GM12891 (cell line): ENCODE data around the gene SYN1.

Experiments
- DNase-seq: peaks from one replicate; pipeline ENCODE4 v3.0.0; 2011; ENCODE audit warnings: low spot score; ENCODE audit not compliant: insufficient read length
- FAIRE-seq: peaks from 2 replicates; lab custom pipeline; 2011; peaks lifted over from hg19 to GRCh38; lab: Jason Lieb, UNC
- PAX5 ChIP-seq: IDR thresholded peaks from 2 replicates; pipeline ENCODE4 v1.6.1; 2011; ENCODE audit warnings: low read length, moderate library complexity, mild to moderate bottlenecking; ENCODE audit not compliant: insufficient read depth, severe bottlenecking
- POLR2A ChIP-seq: IDR thresholded peaks from 2 replicates; pipeline ENCODE4 v1.6.1; 2011; ENCODE audit warnings: low read depth, low read length, control low read depth
- POLR2AphosphoS5 ChIP-seq: IDR thresholded peaks from 2 replicates; pipeline ENCODE4 v1.6.1; 2011; ENCODE audit warnings: low read depth, low read length, control low read depth
- POU2F2 ChIP-seq: IDR thresholded peaks from 2 replicates; pipeline ENCODE4 v1.6.1; 2011; ENCODE audit warnings: low read depth, mild to moderate bottlenecking, control low read depth, low read length, moderate library complexity
- SPI1 ChIP-seq: IDR thresholded peaks from 2 replicates; pipeline ENCODE4 v1.6.1; 2011; ENCODE audit warnings: low read depth, low read length, control low read depth
- TAF1 ChIP-seq: IDR thresholded peaks from 2 replicates; pipeline ENCODE4 v1.6.1; 2011; ENCODE audit warnings: low read depth, low read length, control low read depth

The SYN1 gene

DNA sequence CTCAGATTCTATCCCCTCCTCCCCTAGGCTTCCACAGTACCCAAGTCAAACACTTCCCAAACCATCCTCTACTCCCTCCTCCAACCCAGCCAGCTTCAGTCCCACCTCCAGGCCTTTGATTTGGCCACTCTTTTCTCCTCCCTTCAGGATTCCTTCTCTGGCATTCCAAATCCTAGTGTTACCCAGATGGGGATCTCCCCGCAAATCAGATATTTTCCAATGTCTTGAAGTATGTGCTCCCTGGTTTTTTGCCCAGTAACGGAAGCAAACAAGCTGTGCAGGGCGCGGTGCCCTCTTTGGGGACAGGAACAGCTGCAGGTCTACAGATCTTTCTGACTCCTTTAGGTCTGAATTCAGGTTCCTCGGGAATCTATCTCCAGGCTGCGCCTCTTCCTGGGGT lies 2.2 kb upstream of the SYN1 start:
- TF ChIP-seq POU2F2 (no peak), POLR2A (no peak), POLR2AphosphoS5 (no peak), TAF1 (no peak)
- DNase-seq: no peak

DNA sequence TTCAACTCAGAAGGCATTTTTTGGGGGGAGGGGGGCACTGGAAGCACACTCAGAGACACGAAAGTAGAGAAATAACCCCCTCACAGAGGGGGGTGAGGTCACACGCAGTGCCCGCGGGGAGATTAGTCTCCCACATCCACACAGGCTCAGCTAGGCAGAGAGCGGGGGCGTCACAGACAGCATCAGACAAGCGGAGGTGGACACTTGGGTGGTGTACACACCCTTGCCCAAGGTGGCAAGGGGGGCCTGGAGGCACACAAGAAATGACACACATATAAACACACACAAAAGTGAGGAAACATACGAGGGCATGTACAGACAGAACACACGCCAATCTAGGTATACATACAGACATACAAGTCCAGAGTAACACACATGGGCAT lies 637 bp upstream of the SYN1 start:
- FAIRE-seq (no peak), DNase-seq (no peak)
- TF ChIP-seq PAX5 (no peak), POU2F2 (no peak), POLR2A (no peak), POLR2AphosphoS5 (no peak), SPI1 (no peak), TAF1 (no peak)

More for the DNA sequence above, 2.2 kb upstream of the SYN1 start:
- no peak for FAIRE-seq

DNA sequence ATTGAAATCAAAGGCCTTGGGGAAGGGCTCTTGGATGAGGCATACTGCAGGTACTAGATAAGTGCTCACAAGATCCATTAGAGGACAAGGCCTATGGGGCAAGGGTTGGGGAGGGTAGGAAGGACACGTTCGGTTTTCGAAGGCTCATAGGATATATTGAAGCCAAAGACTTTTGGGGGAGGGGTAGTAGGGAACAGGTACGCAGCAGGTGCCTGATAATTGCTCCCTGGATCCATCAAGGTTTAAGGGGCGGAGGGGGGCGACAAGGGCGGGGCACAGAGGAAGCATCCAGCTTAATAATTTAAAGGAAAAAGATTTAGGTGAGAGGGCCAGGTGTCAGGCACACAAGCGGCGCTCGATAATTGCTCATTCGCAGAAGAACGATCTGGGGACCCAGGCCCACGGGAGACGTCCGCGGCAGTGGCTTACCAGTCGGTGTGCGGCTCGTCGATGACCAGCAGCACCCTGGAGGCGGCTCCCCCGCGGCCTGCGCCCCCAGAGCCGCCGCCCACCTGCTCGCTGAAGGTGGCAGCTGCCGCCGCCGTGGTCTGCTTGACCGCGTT lies 653 bp downstream of the SYN1 start:
- DNase-seq (no peak), FAIRE-seq (no peak)
- TF ChIP-seq PAX5 (no peak), TAF1 (no peak), POLR2AphosphoS5 (no peak), POLR2A (no peak), SPI1 (no peak), POU2F2 (no peak)

DNA sequence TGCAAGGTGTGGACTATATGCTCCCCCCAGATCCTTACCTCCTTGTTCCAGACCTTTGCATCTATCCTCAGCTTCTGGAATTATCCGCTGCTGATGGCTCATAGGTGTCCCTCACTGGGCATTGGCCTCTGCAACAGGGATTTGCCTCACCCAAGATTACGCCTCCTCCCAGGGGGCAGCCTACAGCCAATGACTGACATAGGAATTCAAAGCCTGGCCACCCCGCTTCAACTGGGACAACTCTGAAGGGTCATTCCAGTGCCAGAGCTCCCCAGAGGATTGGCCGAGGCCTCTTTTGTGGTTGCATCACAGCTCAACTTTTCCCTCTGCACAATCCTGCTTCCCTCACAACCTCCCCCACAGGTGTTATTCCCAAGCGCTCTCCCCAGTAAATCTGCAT lies 5.0 kb downstream of the SYN1 start:
- TF ChIP-seq TAF1: no peak
- no peak for TF ChIP-seq POU2F2
- no peak for TF ChIP-seq PAX5
- TF ChIP-seq POLR2A: no peak
- TF ChIP-seq SPI1: no peak
- TF ChIP-seq POLR2AphosphoS5: no peak
- FAIRE-seq (no peak), DNase-seq (no peak)

DNA sequence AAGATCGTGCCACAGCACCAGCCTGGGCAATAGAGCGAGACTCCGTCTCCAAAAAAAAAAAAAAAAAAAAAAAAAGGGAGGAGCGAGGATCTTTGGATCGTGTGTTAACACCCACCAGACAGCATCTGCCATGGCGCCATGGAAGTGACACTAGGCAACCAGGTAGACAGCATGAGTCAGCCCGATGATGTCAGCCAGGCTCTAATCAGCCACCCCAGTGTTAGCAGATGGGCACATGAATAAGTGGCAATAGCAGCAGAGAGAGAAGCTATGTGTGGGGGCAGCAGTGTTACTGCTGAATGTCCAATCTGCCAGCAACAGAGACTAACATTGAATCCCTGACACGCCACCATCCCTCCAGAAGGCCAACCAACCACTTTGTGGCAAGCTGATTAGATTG lies 6.6 kb downstream of the SYN1 start:
- TF ChIP-seq PAX5 (no peak), POU2F2 (no peak)
- no peak for FAIRE-seq
- no peak for DNase-seq

DNA sequence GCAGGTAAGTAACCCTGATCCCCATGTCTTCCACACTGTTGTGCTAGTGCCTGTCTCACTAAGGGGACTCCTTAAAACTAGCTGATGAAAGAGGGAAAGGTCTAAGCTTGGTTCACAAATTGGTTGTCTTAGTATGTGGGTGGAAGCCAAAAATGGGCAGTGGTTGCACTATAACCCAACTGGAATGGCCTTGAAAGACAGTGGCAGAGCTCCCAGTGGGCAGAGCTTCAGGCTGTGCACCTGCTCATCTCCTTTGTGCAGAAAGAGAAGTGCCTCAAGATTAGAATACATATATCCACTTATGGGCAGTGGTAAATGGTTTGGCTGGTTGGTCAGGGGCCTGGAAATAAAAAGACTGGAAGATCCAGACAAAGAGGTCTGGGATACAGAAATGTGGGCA lies 7.2 kb downstream of the SYN1 start:
- FAIRE-seq (no peak), DNase-seq (no peak)
- TF ChIP-seq POLR2AphosphoS5: no peak
- TF ChIP-seq POU2F2: no peak
- TF ChIP-seq SPI1: no peak
- no peak for TF ChIP-seq TAF1
- TF ChIP-seq PAX5: no peak
- TF ChIP-seq POLR2A: no peak

DNA sequence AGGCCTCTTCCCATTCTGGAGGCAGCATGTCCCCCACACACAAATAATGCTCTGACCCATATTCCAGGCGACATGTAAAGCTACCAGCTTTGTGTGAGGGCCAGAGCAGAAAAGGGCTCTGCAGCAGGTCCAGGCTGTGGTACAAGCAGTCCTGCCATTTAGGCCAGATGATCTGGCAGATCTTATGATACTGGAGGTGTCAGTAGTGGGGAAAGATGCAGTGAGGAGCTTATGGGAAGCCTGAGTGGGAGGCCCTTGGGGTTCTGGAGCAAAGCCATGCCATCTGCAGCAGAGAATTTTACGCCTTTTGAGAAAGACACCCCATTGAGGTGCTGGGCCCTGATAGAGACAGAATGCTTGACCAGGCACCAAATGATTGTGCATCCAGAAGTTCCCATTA lies 7.7 kb downstream of the SYN1 start:
- TF ChIP-seq POLR2A (no peak), POU2F2 (no peak), TAF1 (no peak), POLR2AphosphoS5 (no peak), SPI1 (no peak), PAX5 (no peak)
- FAIRE-seq: no peak

DNA sequence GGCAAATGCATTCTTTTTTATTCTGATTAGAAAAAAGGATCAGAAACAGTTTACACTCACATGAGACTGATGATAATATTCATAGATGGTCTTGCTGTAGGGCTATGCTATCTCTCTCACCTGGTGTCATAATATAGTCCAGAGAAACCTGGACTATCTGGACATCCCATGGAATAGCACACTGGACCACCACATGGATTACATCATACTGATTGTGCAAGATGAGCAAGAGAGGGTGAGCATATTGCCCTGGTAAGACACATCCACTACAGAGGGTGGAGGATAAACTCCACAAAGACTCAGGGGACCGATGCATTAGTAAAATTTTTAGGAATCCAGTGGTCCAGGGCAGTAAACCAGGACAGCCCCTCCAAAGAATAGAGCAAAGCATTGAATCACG lies 8.2 kb downstream of the SYN1 start:
- TF ChIP-seq TAF1: no peak
- TF ChIP-seq PAX5: no peak
- TF ChIP-seq SPI1: no peak
- TF ChIP-seq POLR2A: no peak
- no peak for TF ChIP-seq POU2F2
- TF ChIP-seq POLR2AphosphoS5: no peak
- DNase-seq (no peak), FAIRE-seq (no peak)

More for the DNA sequence above, 7.7 kb downstream of the SYN1 start:
- no peak for DNase-seq

DNA sequence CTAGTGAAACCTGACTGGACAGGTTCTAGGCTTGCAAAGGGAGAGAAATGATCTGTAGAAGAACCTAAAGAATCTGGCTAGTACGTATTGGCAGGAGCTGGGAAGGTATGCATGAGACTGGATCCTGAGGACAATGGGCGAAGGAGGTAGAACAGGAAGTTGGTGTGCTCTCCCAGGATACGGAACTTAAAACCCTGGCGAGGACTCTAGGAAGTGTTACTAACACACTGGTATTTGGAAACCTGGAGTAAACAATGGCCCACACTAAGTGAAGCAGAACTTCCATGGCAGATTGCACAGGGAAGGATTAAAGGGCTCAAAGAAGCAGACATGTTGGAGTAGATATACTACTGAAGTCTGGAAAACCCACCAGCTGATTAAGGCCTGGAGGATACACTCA lies 9.1 kb downstream of the SYN1 start:
- DNase-seq: no peak
- no peak for TF ChIP-seq POU2F2
- no peak for TF ChIP-seq PAX5
- TF ChIP-seq POLR2AphosphoS5: no peak
- TF ChIP-seq TAF1: no peak
- TF ChIP-seq SPI1: no peak
- TF ChIP-seq POLR2A: no peak
- FAIRE-seq: no peak

DNA sequence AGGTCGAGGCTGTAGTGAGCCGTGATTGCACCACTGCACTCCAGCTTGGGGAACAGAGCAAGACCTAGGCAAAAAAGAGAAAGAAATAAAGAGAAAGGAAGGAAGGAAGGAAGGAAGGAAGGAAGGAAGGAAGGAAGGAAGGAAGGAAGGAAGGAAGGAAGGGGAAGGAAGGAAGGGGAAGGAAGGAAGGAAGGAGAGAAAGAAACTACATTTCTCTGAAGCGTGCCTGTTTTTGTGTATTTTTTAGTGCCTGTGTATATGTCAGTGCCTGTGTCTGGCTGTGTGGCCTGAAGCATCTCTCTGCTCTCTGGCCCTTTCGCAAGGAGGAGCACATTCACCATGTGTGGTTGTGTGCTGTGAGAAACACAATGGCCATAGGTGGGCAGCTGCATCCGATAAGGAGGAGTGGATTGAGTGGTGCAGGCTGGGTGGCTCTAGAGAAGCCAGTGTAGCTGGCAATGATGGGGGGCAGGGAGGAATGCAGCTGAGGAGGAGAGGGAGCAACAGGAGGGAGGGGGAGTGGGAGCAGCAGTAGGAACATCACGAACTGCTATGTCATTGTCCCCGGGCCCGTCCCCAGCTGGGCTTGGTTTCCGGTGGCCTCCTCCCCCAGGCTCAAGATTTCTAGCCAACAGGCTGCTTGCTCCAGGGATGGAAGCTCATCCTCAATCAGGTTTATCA lies 11.4 kb downstream of the SYN1 start:
- no peak for DNase-seq
- FAIRE-seq: no peak
- TF ChIP-seq POU2F2 (no peak), POLR2A (no peak), POLR2AphosphoS5 (no peak)

DNA sequence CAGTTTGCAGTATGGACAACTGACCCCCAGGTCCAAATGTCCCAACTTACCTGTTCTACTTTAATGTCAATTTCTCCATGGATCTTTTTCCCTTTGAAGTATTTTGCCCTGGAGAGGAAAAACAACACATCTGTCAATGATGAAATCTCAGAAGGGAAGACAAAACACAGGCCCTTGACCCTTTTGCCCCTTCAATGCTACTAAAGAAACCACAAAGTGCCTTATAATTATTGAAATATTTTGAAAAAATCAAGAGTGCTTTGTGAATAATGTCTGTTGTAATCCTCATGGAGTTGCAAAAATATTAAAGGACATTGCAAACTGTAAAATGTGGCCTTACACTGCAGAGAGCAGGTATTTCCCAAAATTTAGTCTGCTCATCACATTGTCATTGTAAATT lies 12.6 kb downstream of the SYN1 start:
- FAIRE-seq (no peak), DNase-seq (no peak)
- no peak for TF ChIP-seq POLR2A
- TF ChIP-seq POU2F2: no peak
- no peak for TF ChIP-seq POLR2AphosphoS5
- TF ChIP-seq TAF1: no peak
- no peak for TF ChIP-seq PAX5
- no peak for TF ChIP-seq SPI1
